Hypothalamus (tissue), 51 donors: ENCODE measurements around the gene TSPAN3.

Experiments
- DNase-seq, 51 donors: peaks; one replicate each; lab custom pipeline; 2025; lab: John Stamatoyannopoulos, UW

Gene TSPAN3

DNA sequence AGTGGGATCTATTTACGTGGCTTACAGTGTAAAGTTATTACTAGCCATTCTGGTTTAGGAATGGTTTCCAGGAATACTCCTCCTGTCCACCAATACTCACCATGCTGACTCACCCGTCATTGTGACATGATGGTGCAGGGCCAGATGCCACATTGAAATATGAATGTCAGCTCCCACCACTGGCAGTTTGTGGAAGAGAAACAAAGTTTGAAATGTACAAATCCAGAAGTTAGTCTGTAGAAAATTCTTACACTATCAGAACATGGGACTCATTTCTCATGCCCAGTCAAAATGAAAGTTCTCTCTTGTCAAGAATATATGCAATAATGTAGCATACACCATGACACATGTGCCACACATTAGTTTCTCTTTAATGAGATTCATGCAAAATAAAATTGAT lies 14.4 kb upstream of the TSPAN3 start:
- DNase-seq: no peak

DNA sequence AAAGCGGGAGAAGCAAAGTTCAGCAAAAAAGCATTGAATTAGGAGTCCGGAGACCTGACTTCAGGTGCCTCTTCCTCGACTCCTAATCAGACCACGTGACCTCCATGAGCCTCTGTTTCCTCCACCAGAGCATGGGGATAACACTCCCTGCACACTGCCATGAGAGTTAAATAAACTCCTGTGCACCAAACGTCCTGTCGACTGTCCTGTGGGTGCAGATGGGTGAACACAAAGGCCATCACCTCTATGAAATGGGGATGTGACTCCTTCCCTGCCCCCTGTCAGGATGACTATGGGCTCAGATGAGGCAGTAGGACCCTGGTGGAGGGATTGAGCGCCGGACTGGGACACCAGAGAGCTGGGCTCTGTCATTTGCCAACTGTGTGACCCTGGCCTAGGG lies 13.5 kb upstream of the TSPAN3 start:
- no peak for DNase-seq

- DNase-seq: peak in 48 of 51 donors; percentile 13 to 82 (median 54)
Observed at GRCh38 chr15:77083381-77084160, 12.7 kb upstream of the TSPAN3 start.

- no peak for DNase-seq
Observed at GRCh38 chr15:77081971-77082370, 11.1 kb upstream of the TSPAN3 start.

GRCh38 chr15:77076323-77076915 lies 5.5 kb upstream of the TSPAN3 start:
- DNase-seq: peak in 5 of 51 donors; percentile 14 to 39 (median 22)

DNA sequence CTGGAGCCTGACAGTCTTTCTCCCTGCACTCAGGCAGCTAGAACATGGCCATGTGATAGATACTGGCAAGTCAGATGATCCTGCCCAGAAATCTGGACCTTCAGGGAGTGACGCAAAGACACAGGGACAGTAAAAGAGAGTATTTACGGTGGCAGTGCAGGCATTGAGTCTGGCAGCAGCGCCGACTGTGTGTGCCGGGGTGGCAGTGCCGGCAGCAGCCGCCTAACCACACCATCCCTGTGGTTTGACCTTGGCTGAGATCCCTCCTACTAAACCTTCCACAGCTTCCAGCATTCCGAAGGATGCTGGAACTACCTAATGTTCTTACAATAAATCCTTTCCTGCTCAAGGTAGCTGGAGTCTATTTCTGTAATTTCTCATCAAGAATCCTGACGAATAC lies 4.6 kb upstream of the TSPAN3 start:
- DNase-seq: peak in 23 of 51 donors; percentile 13 to 58 (median 37)

GRCh38 chr15:77074350-77074749 lies 3.4 kb upstream of the TSPAN3 start:
- no peak for DNase-seq

DNA sequence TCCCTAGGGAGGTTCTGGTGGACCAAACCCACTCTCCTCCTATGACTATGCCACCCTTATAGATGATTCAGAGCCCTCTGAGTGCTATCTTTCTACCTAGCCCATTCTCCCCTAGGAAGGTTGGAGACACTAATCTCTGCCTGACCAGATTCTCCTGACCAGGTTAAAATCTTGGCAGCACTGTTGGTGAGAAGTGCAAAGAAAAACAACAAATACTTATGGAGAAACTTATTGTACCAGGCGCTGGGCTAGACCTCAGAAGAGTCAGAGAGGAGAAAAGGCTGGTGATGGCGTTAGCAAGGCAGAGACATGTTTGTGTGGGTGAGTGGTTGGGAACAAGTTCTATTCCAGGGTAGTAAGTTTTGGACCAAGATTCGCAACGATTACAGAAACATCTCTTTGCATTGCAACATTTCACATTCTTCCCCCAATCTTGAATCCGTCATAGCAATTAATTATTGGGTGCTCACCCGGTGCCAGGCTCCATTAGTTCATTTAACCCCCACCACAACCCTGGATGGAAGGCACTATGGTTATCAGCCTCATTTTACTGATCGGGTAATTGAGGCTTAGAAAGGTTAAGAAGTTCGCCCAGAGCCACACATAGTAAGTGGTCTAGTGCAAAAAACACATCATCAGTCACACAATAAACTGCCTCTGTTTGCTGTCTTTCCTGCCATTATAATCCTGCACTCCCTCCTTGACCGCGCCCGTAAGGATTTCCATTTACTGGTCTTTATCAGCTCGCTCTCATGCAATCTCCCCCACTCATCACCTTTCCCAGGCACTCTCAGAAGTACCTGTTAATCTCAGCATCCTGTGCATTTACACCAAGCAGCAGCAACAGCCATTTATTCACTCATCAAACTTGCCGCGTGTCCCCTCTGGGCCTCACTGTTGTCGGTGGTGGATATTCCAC lies 655 bp upstream of the TSPAN3 start:
- DNase-seq: no peak

- no peak for DNase-seq
Observed at GRCh38 chr15:77070180-77070494, 772 bp downstream of the TSPAN3 start.

DNA sequence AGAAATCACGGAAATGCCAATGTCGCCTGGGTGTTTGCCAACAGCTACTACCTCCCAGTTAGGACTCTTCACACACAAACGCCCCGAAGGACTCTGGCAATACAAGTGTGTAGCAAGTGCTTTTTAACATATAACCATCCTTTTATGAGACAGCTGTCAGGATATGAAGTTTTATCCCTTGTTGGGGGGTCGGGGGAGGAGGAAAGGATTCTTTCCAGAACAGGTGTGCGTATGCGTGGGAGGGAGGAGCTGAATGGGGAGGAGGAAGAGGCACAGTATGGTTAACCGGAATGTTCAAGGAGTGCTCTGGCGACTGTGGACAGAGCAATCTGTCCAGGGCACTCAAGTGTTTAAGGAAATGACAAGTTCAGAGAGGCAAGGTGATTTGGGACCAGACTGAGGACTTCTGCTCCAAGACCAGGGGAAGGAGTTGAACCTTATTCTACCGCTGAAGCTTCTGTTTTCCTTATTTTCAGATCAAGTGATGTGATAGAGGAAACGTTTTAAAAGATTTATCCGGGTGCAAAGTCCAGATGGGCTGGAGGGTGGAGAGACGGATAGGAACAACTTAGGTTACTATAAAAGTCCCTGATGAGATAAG lies 1.3 kb downstream of the TSPAN3 start:
- no peak for DNase-seq

DNA sequence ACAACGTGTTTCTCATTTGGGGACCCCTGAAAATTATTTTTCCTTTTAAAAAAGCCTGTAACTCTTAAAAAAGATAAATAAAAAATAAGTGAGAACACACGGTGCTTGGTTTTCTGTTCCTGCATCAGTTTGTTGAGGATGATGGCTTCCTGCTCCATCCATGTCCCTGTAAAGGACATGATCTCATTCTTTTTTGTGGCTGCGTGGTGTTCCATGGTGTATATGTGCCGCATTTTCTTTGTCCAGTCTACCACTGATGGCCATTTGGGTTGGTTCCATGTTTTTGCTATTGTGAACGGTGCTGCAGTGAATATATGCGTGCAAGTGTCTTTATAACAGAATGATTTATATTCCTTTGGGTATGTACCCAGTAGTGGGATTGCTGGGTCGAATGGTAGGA lies 2.3 kb downstream of the TSPAN3 start:
- DNase-seq: no peak

- DNase-seq: no peak
Observed at GRCh38 chr15:77067691-77068367, 3.1 kb downstream of the TSPAN3 start.

DNA sequence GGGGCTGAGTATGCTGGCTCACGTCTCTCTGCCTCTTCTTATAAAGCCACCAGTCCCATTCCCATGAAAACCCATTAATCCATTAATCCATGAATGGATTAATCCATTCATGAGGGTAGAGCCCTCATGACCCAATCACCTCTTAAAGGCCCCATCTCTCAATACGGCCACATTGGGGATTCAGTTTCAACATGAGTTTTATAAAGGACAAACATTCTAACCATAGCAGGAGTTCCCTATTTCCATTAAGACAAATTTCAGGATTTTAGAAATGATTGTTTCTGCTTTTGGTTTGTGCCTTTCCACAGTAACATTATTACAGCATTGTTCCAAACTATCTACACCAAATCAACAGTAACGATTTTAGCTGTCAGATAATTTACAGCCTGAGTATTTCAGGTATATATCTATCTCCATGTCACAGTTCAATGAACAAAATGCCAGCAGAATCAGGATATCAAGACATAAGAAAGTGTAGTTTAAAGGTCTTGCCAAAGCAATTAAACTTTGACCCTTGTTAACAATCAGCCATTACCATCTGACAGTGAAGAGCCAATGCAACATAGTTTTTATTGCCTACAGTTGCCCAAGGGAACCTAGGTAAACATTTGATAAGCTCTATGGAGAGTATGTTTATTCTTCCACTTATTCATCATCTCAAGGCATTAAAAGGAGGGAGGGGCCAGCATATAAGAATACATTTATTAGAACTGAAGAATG lies 3.8 kb downstream of the TSPAN3 start:
- no peak for DNase-seq

GRCh38 chr15:77064539-77065308 lies 6.2 kb downstream of the TSPAN3 start:
- DNase-seq: no peak

GRCh38 chr15:77064063-77064462 lies 6.8 kb downstream of the TSPAN3 start:
- DNase-seq: no peak

- no peak for DNase-seq
Observed at GRCh38 chr15:77063249-77063648, 7.7 kb downstream of the TSPAN3 start.

DNA sequence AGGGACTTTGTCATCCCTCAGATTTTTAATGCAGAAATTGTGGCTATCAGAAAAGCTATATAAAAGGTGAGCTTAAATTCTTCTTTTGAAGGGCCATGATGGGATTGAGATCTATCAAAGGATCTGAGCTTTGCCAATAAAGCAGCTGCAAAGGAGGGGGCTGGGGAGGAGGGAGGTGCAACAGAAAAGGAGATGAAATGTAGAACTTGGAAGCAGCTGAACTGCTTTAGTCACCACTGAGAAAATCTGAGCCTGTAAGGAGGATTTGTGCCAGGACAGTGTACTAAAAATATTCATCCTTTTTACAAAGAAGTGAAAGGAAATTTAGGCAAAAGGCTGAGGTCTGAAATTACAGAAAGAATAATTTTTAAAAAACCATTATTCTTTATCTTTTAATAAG lies 10.4 kb downstream of the TSPAN3 start:
- DNase-seq: peak in 4 of 51 donors; percentile 13 to 44 (median 26)

DNA sequence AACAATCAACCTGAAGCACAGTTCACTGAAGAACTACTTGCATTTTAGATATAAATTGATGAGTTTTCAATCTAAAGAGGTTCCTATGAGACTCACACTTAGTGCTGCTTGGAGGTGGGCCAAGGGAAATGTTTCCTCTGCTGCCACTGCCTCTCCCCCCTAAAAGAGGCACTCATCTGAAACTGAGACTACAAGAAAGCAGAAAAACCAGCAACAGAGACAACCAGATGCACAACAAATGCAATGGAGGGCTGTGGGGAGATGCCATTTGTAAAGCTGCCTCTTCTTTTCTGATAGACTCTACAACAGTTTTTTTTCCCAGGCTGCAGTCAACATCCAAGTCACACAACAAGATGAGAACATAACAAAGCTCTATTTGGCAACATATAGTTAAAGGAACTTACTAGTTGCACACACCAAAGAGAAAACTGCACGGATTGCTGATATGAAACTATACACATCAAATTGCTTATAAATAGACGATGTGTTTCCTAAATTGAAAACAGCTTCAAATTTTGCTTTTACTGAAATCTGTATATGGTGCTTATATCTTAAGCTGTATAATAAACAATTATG lies 11.0 kb downstream of the TSPAN3 start:
- peak in 1 of 51 donors; percentile 5 for DNase-seq

- no peak for DNase-seq
Observed at GRCh38 chr15:77058468-77058867, 12.4 kb downstream of the TSPAN3 start.
